Liver (tissue), 3 donors: ENCODE measurements around the gene TSKS.

ENCODE experiments used
- CTCF ChIP-seq: fragments of 150-350 bp; IDR thresholded peaks from 2 replicates; pipeline ENCODE4 v1.5.1; 2017; ENCODE audit warnings: improper control_type of control experiment, low read depth, low read length; ENCODE audit not compliant: missing input control
- FOXA1 ChIP-seq: IDR thresholded peaks from 2 replicates; pipeline ENCODE4 v1.6.1; 2016; ENCODE audit warnings: antibody characterized with exemption
- GABPA ChIP-seq, 2 donors: IDR thresholded peaks in 1 of 2; conservative IDR thresholded peaks in 1 of 2; 2 replicates each; pipeline ENCODE4 v1.6.1; 2016; ENCODE audit warnings: antibody characterized with exemption in 2 of 2, mild to moderate bottlenecking in 1 of 2, moderate library complexity in 1 of 2
- RAD21 ChIP-seq, 2 donors: IDR thresholded peaks; 2 replicates each; pipeline ENCODE4 v1.6.1; 2016; ENCODE audit warnings: antibody characterized with exemption in 2 of 2, mild to moderate bottlenecking in 2 of 2
- REST ChIP-seq: IDR thresholded peaks from 2 replicates; pipeline ENCODE4 v1.6.1; 2016; ENCODE audit warnings: antibody characterized with exemption, mild to moderate bottlenecking
- YY1 ChIP-seq: IDR thresholded peaks from 2 replicates; pipeline ENCODE4 v1.6.1; 2016; ENCODE audit warnings: antibody characterized with exemption, mild to moderate bottlenecking
- ZBTB33 ChIP-seq: IDR thresholded peaks from 2 replicates; pipeline ENCODE4 v1.6.1; 2016; ENCODE audit warnings: antibody characterized with exemption
- donor health status: healthy.
- donor health status: healthy.

GRCh38 chr19:49699364-49699763 lies 63.7 kb downstream of the TSKS start:
- TF ChIP-seq YY1 (no peak), CTCF (no peak), RAD21 (IDR thresholded peaks at IDR 0.05) (no peak), ZBTB33 (no peak), REST (no peak), FOXA1 (no peak), GABPA (IDR thresholded peaks at IDR 0.05 in 1 of 2, conservative IDR thresholded peaks at IDR 0.05 in 1 of 2) (no peak)
